ENCODE data around the gene CYP26C1.

The CYP26C1 gene

GRCh38 chr10:93065675-93066543, 5.3 kb downstream of the CYP26C1 start:
- H3K4me3 ChIP-seq (ENCODE audit: low read depth, low read length) = peak overlapping the region; percentile 62
- peaks cover 11% of the 10 kb centered on the region for H3K4me1 ChIP-seq (ENCODE audit: control insufficient read depth, insufficient read depth, low read length)
- no peaks in the 10 kb centered on the region for H3K36me3 ChIP-seq (ENCODE audit: control insufficient read depth, insufficient read depth, low read length)
- no peaks in the 10 kb centered on the region for H3K9me3 ChIP-seq (ENCODE audit: control insufficient read depth, insufficient read depth, low read length)
- H3K9ac ChIP-seq (ENCODE audit: low read depth, low read length) = no peak overlapping the region
- H3K27me3 ChIP-seq (ENCODE audit: control insufficient read depth, insufficient read depth, low read length) = peaks cover 100% of the 10 kb centered on the region

- H3K36me3 ChIP-seq (ENCODE audit: control insufficient read depth, insufficient read depth, low read length) = no peaks in the 10 kb centered on the region
- no peaks in the 10 kb centered on the region for H3K9me3 ChIP-seq (ENCODE audit: control insufficient read depth, insufficient read depth, low read length)
- peaks cover 98% of the 10 kb centered on the region for H3K27me3 ChIP-seq (ENCODE audit: control insufficient read depth, insufficient read depth, low read length)
- peak overlapping the region; percentile 62 for H3K4me3 ChIP-seq (ENCODE audit: low read depth, low read length)
- no peak overlapping the region for H3K9ac ChIP-seq (ENCODE audit: low read depth, low read length)
- H3K4me1 ChIP-seq (ENCODE audit: control insufficient read depth, insufficient read depth, low read length) = peaks cover 12% of the 10 kb centered on the region
Measured at GRCh38 chr10:93066544-93066913, 5.9 kb downstream of the CYP26C1 start.

- Histone ChIP-seq H3K36me3 (ENCODE audit: control insufficient read depth, insufficient read depth, low read length) (no peaks in the 10 kb centered on the region), H3K27me3 (ENCODE audit: control insufficient read depth, insufficient read depth, low read length) (peaks cover 98% of the 10 kb centered on the region), H3K4me1 (ENCODE audit: control insufficient read depth, insufficient read depth, low read length) (peaks cover 18% of the 10 kb centered on the region), H3K4me3 (ENCODE audit: low read depth, low read length) (peak overlapping the region; percentile 62), H3K9me3 (ENCODE audit: control insufficient read depth, insufficient read depth, low read length) (no peaks in the 10 kb centered on the region), H3K9ac (ENCODE audit: low read depth, low read length) (no peak overlapping the region)
Measured at GRCh38 chr10:93067443-93068365, 7.1 kb downstream of the CYP26C1 start.

DNA sequence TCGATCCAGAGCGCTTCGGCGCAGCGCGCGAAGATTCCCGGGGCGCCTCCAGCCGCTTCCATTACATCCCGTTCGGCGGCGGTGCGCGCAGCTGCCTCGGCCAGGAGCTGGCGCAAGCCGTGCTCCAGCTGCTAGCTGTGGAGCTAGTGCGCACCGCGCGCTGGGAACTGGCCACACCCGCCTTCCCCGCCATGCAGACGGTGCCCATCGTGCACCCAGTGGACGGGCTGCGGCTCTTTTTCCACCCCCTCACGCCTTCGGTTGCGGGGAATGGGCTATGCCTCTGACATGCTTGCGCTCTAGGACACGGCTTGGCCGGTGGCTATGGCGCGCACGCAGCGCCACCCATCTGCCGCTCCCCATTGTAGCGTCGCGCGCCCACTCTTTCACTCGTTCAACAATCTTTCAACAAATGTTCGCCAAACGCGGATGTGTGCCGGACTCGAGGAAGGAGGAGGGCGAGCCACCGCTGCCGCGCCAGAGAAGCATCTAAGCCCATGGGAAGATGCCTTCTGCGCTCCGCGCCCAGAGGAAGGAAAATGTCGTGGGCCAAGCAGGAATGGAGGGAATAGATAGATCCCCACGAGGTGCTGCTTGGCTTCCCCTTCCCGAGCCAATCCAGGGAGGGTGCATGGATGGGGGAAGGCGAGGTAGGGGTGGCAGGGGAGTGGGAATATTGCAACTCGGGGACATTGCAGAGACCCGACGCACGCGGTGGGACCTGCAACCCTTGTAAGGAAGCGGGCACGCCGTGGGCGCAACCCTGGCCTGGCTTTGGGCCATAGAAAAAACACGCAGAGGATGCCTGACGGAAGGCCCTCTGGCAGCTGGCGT, 8.0 kb downstream of the CYP26C1 start:
- H3K4me3 ChIP-seq (ENCODE audit: low read depth, low read length) = peak overlapping the region; percentile 62
- no peaks in the 10 kb centered on the region for H3K9me3 ChIP-seq (ENCODE audit: control insufficient read depth, insufficient read depth, low read length)
- peaks cover 22% of the 10 kb centered on the region for H3K4me1 ChIP-seq (ENCODE audit: control insufficient read depth, insufficient read depth, low read length)
- H3K36me3 ChIP-seq (ENCODE audit: control insufficient read depth, insufficient read depth, low read length) = no peaks in the 10 kb centered on the region
- H3K9ac ChIP-seq (ENCODE audit: low read depth, low read length) = no peak overlapping the region
- peaks cover 97% of the 10 kb centered on the region for H3K27me3 ChIP-seq (ENCODE audit: control insufficient read depth, insufficient read depth, low read length)

DNA sequence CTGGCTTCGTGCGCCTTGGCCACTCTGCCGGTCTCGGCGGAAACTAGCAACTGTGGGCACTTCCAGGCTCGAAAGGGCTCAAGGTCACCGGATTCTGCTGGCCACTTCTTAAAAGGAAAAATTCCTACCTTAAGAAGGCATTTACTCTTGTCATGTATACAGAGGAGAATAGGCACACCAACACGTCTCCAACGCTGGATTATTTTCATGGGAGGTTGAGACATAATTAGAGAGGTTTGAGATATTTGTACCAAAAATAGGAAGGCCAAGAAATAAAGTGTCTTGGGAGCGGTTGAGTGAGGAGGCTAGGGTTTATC, 8.6 kb downstream of the CYP26C1 start:
- Histone ChIP-seq H3K27me3 (ENCODE audit: control insufficient read depth, insufficient read depth, low read length) (peaks cover 97% of the 10 kb centered on the region), H3K4me3 (ENCODE audit: low read depth, low read length) (peak overlapping the region; percentile 62), H3K4me1 (ENCODE audit: control insufficient read depth, insufficient read depth, low read length) (peaks cover 22% of the 10 kb centered on the region), H3K36me3 (ENCODE audit: control insufficient read depth, insufficient read depth, low read length) (no peaks in the 10 kb centered on the region), H3K9me3 (ENCODE audit: control insufficient read depth, insufficient read depth, low read length) (no peaks in the 10 kb centered on the region), H3K9ac (ENCODE audit: low read depth, low read length) (no peak overlapping the region)

DNA sequence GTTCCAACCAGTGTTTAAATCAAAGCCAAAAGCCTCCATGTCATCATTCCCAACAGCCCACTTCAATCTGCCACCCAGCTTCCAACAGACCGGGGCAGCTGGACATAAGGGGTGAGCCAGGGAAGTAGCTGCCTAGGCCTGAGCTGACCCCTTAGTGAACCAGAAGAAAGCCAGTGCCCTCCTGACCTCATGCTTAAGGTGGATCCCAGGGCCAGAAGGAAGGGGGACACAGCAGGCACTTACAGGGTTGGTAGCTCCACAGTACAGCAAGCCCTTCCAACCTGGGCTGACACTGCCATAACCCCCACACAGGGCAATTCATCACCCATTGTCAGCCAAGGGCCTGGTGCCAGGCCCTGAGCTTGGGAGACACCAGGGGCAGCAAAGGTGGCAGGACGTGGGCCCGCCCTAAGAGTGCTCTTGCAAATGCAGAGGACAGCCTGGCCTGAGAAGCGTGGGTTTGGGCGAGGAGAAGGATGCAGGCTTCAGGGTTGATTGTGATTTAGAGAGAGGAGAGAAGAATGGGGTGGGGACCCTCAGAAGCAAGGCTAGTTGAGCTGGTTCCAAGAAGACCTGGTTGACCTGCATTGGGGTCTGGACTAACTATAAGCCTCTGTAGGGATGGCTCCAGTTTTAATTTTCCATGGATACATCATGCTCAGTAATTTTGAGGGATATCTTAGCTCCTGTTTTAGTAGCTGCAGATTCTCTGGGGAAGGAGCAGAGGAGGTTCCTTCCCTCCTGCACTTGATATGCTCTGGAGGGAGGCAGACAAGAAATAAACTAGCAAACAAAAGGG, 10.0 kb downstream of the CYP26C1 start:
- Histone ChIP-seq H3K9me3 (ENCODE audit: control insufficient read depth, insufficient read depth, low read length) (no peaks in the 10 kb centered on the region), H3K27me3 (ENCODE audit: control insufficient read depth, insufficient read depth, low read length) (peaks cover 97% of the 10 kb centered on the region), H3K4me3 (ENCODE audit: low read depth, low read length) (peak overlapping the region; percentile 1), H3K36me3 (ENCODE audit: control insufficient read depth, insufficient read depth, low read length) (no peaks in the 10 kb centered on the region), H3K4me1 (ENCODE audit: control insufficient read depth, insufficient read depth, low read length) (peaks cover 17% of the 10 kb centered on the region), H3K9ac (ENCODE audit: low read depth, low read length) (no peak overlapping the region)

DNA sequence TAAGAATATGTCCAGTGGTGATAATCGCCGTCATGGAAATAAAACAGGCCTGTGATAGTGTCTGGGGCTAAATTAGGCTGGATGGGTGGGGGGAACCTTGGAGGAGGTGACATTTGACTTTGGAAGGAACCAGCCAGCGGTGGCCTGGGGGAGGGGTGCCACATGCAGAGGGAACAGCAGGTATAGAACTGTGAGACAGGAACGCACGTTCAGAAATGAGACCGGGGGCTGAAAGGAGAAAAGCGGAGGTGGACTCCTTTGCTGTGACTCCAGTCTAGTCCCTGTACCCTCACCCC, 10.5 kb downstream of the CYP26C1 start:
- Histone ChIP-seq H3K9me3 (ENCODE audit: control insufficient read depth, insufficient read depth, low read length) (no peaks in the 10 kb centered on the region), H3K36me3 (ENCODE audit: control insufficient read depth, insufficient read depth, low read length) (no peaks in the 10 kb centered on the region), H3K4me3 (ENCODE audit: low read depth, low read length) (no peak overlapping the region), H3K4me1 (ENCODE audit: control insufficient read depth, insufficient read depth, low read length) (peaks cover 17% of the 10 kb centered on the region), H3K9ac (ENCODE audit: low read depth, low read length) (no peak overlapping the region), H3K27me3 (ENCODE audit: control insufficient read depth, insufficient read depth, low read length) (peaks cover 97% of the 10 kb centered on the region)

DNA sequence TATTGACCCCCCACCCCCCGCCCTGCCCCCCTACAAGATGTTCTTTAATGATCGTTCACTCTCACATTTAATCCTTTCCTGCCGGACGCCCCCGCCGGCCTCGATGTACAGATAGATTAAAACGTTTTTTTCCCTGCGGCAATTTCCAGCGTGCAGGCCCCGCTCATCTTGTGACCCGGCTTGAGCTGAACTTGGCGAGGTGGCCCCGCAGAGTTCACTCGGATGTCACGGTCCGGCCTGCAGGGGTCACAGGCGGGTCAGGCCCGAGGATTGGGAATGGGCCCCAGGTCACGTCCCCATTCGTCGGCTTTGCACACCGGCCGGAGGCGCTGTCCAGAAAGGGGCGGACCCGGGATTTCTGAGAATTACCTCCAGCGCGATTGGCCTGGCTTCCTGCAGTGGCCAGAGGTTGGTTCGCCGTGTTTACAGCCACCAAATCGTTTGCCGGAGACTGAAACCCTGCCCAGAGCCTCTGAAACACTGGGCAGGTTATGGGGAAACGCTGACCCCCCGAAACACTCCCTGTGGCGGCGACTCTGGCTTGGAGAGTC, 11.2 kb downstream of the CYP26C1 start:
- Histone ChIP-seq H3K27me3 (ENCODE audit: control insufficient read depth, insufficient read depth, low read length) (peaks cover 97% of the 10 kb centered on the region), H3K4me1 (ENCODE audit: control insufficient read depth, insufficient read depth, low read length) (peaks cover 17% of the 10 kb centered on the region), H3K9me3 (ENCODE audit: control insufficient read depth, insufficient read depth, low read length) (no peaks in the 10 kb centered on the region), H3K4me3 (ENCODE audit: low read depth, low read length) (peak overlapping the region; percentile 68), H3K36me3 (ENCODE audit: control insufficient read depth, insufficient read depth, low read length) (no peaks in the 10 kb centered on the region), H3K9ac (ENCODE audit: low read depth, low read length) (no peak overlapping the region)

GRCh38 chr10:93072225-93072712, 11.7 kb downstream of the CYP26C1 start:
- no peak overlapping the region for H3K9ac ChIP-seq (ENCODE audit: low read depth, low read length)
- peaks cover 17% of the 10 kb centered on the region for H3K4me1 ChIP-seq (ENCODE audit: control insufficient read depth, insufficient read depth, low read length)
- H3K9me3 ChIP-seq (ENCODE audit: control insufficient read depth, insufficient read depth, low read length) = no peaks in the 10 kb centered on the region
- H3K27me3 ChIP-seq (ENCODE audit: control insufficient read depth, insufficient read depth, low read length) = peaks cover 97% of the 10 kb centered on the region
- no peaks in the 10 kb centered on the region for H3K36me3 ChIP-seq (ENCODE audit: control insufficient read depth, insufficient read depth, low read length)
- H3K4me3 ChIP-seq (ENCODE audit: low read depth, low read length) = peak overlapping the region; percentile 68

- peaks cover 17% of the 10 kb centered on the region for H3K4me1 ChIP-seq (ENCODE audit: control insufficient read depth, insufficient read depth, low read length)
- H3K9ac ChIP-seq (ENCODE audit: low read depth, low read length) = no peak overlapping the region
- H3K9me3 ChIP-seq (ENCODE audit: control insufficient read depth, insufficient read depth, low read length) = no peaks in the 10 kb centered on the region
- peaks cover 97% of the 10 kb centered on the region for H3K27me3 ChIP-seq (ENCODE audit: control insufficient read depth, insufficient read depth, low read length)
- peak overlapping the region; percentile 68 for H3K4me3 ChIP-seq (ENCODE audit: low read depth, low read length)
- no peaks in the 10 kb centered on the region for H3K36me3 ChIP-seq (ENCODE audit: control insufficient read depth, insufficient read depth, low read length)
Measured at GRCh38 chr10:93072713-93073538, 12.3 kb downstream of the CYP26C1 start.

Data from iPS-15b (cell line).